Measurements from ENCODE around the gene RETREG2.

DNA sequence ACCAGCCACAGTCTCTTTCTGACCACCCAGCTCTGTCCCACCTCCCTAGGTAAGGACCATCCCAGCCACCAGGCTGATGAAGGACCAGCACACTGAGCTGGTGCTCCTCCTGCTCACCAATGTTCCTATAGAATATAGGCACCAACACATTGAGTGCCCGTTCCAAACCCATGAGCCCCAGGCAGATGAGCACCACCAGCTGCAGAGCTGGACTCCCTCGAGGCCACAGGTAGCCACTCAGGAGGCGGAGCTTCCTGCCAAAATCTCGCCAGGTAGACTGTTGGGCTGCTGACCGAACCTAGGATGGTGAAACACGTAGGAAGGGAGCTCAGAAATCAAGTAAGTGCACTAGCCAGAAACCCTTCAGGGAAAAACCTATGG lies 38.5 kb downstream of the RETREG2 start:
- TF ChIP-seq, protein P1, sequence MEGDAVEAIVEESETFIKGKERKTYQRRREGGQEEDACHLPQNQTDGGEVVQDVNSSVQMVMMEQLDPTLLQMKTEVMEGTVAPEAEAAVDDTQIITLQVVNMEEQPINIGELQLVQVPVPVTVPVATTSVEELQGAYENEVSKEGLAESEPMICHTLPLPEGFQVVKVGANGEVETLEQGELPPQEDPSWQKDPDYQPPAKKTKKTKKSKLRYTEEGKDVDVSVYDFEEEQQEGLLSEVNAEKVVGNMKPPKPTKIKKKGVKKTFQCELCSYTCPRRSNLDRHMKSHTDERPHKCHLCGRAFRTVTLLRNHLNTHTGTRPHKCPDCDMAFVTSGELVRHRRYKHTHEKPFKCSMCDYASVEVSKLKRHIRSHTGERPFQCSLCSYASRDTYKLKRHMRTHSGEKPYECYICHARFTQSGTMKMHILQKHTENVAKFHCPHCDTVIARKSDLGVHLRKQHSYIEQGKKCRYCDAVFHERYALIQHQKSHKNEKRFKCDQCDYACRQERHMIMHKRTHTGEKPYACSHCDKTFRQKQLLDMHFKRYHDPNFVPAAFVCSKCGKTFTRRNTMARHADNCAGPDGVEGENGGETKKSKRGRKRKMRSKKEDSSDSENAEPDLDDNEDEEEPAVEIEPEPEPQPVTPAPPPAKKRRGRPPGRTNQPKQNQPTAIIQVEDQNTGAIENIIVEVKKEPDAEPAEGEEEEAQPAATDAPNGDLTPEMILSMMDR (IDR thresholded peaks at IDR 0.05) = no peak
- no peak for TF ChIP-seq POLR2A (IDR thresholded peaks at IDR 0.05)
- no peak for TF ChIP-seq POLR2AphosphoS5 (IDR thresholded peaks at IDR 0.05)
- no peak for TF ChIP-seq EP300 (IDR thresholded peaks at IDR 0.05; ENCODE audit: low read depth)

Measured in transverse colon (tissue), 4 donors.